ENCODE measurements around the gene CENPF. TPM values are rescaled to one million over a fixed set of nuclear protein-coding genes. Genes with fewer than 3 reads are reported as not detected.

The CENPF gene
- total RNA-seq, 2 donors from 2014 or later: 2.9 to 10.9 TPM

DNA sequence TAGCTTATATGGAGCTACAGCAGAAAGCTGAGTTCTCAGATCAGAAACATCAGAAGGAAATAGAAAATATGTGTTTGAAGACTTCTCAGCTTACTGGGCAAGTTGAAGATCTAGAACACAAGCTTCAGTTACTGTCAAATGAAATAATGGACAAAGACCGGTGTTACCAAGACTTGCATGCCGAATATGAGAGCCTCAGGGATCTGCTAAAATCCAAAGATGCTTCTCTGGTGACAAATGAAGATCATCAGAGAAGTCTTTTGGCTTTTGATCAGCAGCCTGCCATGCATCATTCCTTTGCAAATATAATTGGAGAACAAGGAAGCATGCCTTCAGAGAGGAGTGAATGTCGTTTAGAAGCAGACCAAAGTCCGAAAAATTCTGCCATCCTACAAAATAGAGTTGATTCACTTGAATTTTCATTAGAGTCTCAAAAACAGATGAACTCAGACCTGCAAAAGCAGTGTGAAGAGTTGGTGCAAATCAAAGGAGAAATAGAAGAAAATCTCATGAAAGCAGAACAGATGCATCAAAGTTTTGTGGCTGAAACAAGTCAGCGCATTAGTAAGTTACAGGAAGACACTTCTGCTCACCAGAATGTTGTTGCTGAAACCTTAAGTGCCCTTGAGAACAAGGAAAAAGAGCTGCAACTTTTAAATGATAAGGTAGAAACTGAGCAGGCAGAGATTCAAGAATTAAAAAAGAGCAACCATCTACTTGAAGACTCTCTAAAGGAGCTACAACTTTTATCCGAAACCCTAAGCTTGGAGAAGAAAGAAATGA is 37.6 kb downstream of the CENPF start:
- Histone ChIP-seq H3K4me1 (replicated peaks) (no peaks in the 10 kb centered on the region), H3K4me3 (no peak overlapping the region), H3K27ac (no peak overlapping the region), H3K9me3 (no peaks in the 10 kb centered on the region), H3K36me3 (no peaks in the 10 kb centered on the region), H3K27me3 (replicated peaks; ENCODE audit: insufficient read depth) (no peaks in the 10 kb centered on the region)
- TF ChIP-seq POLR2A (IDR thresholded peaks at IDR 0.05): no peak
- no peak for TF ChIP-seq POLR2AphosphoS5 (IDR thresholded peaks at IDR 0.05)
- TF ChIP-seq, protein P1, sequence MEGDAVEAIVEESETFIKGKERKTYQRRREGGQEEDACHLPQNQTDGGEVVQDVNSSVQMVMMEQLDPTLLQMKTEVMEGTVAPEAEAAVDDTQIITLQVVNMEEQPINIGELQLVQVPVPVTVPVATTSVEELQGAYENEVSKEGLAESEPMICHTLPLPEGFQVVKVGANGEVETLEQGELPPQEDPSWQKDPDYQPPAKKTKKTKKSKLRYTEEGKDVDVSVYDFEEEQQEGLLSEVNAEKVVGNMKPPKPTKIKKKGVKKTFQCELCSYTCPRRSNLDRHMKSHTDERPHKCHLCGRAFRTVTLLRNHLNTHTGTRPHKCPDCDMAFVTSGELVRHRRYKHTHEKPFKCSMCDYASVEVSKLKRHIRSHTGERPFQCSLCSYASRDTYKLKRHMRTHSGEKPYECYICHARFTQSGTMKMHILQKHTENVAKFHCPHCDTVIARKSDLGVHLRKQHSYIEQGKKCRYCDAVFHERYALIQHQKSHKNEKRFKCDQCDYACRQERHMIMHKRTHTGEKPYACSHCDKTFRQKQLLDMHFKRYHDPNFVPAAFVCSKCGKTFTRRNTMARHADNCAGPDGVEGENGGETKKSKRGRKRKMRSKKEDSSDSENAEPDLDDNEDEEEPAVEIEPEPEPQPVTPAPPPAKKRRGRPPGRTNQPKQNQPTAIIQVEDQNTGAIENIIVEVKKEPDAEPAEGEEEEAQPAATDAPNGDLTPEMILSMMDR (IDR thresholded peaks at IDR 0.05): no peak
- intact Hi-C loops (cut with DNase I): no loop called here
- WGBS: 96% methylated on average over 6 of the region's 6 CpGs
- DNase-seq (ENCODE audit: low spot score): no peak

DNA sequence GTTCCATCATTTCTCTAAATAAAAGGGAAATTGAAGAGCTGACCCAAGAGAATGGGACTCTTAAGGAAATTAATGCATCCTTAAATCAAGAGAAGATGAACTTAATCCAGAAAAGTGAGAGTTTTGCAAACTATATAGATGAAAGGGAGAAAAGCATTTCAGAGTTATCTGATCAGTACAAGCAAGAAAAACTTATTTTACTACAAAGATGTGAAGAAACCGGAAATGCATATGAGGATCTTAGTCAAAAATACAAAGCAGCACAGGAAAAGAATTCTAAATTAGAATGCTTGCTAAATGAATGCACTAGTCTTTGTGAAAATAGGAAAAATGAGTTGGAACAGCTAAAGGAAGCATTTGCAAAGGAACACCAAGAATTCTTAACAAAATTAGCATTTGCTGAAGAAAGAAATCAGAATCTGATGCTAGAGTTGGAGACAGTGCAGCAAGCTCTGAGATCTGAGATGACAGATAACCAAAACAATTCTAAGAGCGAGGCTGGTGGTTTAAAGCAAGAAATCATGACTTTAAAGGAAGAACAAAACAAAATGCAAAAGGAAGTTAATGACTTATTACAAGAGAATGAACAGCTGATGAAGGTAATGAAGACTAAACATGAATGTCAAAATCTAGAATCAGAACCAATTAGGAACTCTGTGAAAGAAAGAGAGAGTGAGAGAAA is 38.4 kb downstream of the CENPF start:
- TF ChIP-seq POLR2A (IDR thresholded peaks at IDR 0.05) (no peak), POLR2AphosphoS5 (IDR thresholded peaks at IDR 0.05) (no peak)
- TF ChIP-seq, protein P1 (IDR thresholded peaks at IDR 0.05): no peak

DNA sequence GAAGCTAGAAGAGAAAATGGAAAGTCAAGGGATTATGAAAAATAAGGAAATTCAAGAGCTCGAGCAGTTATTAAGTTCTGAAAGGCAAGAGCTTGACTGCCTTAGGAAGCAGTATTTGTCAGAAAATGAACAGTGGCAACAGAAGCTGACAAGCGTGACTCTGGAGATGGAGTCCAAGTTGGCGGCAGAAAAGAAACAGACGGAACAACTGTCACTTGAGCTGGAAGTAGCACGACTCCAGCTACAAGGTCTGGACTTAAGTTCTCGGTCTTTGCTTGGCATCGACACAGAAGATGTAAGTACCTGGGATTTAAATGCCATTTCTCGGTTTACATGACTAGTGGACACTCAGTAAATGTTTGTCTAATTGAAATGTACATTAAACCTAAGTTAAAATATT is 40.0 kb downstream of the CENPF start:
- TF ChIP-seq POLR2AphosphoS5 (IDR thresholded peaks at IDR 0.05): no peak
- no peak for TF ChIP-seq POLR2A (IDR thresholded peaks at IDR 0.05)
- TF ChIP-seq, protein P1 (IDR thresholded peaks at IDR 0.05): no peak
- no peak overlapping the region for H3K27ac ChIP-seq
- WGBS: 94% methylated on average over 8 of the region's 8 CpGs
- intact Hi-C loops (cut with DNase I): no loop called here
- no peaks in the 10 kb centered on the region for H3K9me3 ChIP-seq
- no peaks in the 10 kb centered on the region for H3K4me1 ChIP-seq (replicated peaks)
- no peak for DNase-seq (ENCODE audit: low spot score)
- H3K36me3 ChIP-seq: no peaks in the 10 kb centered on the region
- H3K4me3 ChIP-seq: no peak overlapping the region
- no peaks in the 10 kb centered on the region for H3K27me3 ChIP-seq (replicated peaks; ENCODE audit: insufficient read depth)

More for the DNA sequence above, 38.4 kb downstream of the CENPF start:
- Histone ChIP-seq H3K4me1 (replicated peaks) (no peaks in the 10 kb centered on the region), H3K36me3 (no peaks in the 10 kb centered on the region), H3K9me3 (no peaks in the 10 kb centered on the region), H3K27ac (no peak overlapping the region), H3K4me3 (no peak overlapping the region), H3K27me3 (replicated peaks; ENCODE audit: insufficient read depth) (no peaks in the 10 kb centered on the region)
- 96% methylated on average over 2 of the region's 2 CpGs for WGBS
- DNase-seq (ENCODE audit: low spot score): no peak
- intact Hi-C loops (cut with DNase I): no loop called here

DNA sequence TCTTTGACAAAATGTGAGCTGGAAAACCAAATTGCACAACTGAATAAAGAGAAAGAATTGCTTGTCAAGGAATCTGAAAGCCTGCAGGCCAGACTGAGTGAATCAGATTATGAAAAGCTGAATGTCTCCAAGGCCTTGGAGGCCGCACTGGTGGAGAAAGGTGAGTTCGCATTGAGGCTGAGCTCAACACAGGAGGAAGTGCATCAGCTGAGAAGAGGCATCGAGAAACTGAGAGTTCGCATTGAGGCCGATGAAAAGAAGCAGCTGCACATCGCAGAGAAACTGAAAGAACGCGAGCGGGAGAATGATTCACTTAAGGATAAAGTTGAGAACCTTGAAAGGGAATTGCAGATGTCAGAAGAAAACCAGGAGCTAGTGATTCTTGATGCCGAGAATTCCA is 42.7 kb downstream of the CENPF start:
- 97% methylated on average over 10 of the region's 10 CpGs for WGBS
- Histone ChIP-seq H3K9me3 (no peaks in the 10 kb centered on the region), H3K4me3 (no peak overlapping the region), H3K36me3 (no peaks in the 10 kb centered on the region), H3K4me1 (replicated peaks) (no peaks in the 10 kb centered on the region), H3K27me3 (replicated peaks; ENCODE audit: insufficient read depth) (no peaks in the 10 kb centered on the region), H3K27ac (no peak overlapping the region)
- TF ChIP-seq, protein P1 (IDR thresholded peaks at IDR 0.05): no peak
- TF ChIP-seq POLR2AphosphoS5 (IDR thresholded peaks at IDR 0.05) (no peak), POLR2A (IDR thresholded peaks at IDR 0.05) (no peak)
- no peak for DNase-seq (ENCODE audit: low spot score)
- intact Hi-C loops (cut with DNase I): no loop called here

Measured in prostate gland (tissue), 2 donors.